Measurements from ENCODE around the gene SFXN2. TPM values are rescaled to one million over a fixed set of nuclear protein-coding genes. Genes with fewer than 3 reads are reported as not detected.

Gene SFXN2
- total RNA-seq, 1 experiment from 2014 or later, result 2.3 TPM

- in situ Hi-C loops (cut with HindIII; ENCODE audit: low pct_unique_long_range_greater_than_20kb, low sequenced_read_pairs), result no loop called here
- DNase-seq (ENCODE audit: low read depth, low spot score), result no peak
Measured at GRCh38 chr10:102779680-102780526, 65.5 kb downstream of the SFXN2 start.

DNA sequence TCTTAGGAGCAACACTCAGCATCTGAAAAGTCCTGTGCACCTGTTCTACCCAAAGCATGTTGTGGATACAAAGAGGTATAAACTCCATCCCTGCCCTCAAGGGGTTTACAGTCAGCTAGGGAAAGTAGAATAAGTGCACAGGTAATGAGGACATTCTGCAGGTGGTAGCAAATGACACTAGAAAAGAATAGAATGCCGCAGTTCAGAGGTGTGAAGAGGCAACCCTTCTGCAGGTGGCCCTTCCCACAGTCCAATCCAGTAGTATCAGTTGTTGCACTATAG lies 66.0 kb downstream of the SFXN2 start:
- no peak for DNase-seq (ENCODE audit: low read depth, low spot score)
- in situ Hi-C loops (cut with HindIII; ENCODE audit: low pct_unique_long_range_greater_than_20kb, low sequenced_read_pairs), result no loop called here

GRCh38 chr10:102781090-102781920 lies 66.9 kb downstream of the SFXN2 start:
- in situ Hi-C loops (cut with HindIII; ENCODE audit: low pct_unique_long_range_greater_than_20kb, low sequenced_read_pairs), result no loop called here

DNA sequence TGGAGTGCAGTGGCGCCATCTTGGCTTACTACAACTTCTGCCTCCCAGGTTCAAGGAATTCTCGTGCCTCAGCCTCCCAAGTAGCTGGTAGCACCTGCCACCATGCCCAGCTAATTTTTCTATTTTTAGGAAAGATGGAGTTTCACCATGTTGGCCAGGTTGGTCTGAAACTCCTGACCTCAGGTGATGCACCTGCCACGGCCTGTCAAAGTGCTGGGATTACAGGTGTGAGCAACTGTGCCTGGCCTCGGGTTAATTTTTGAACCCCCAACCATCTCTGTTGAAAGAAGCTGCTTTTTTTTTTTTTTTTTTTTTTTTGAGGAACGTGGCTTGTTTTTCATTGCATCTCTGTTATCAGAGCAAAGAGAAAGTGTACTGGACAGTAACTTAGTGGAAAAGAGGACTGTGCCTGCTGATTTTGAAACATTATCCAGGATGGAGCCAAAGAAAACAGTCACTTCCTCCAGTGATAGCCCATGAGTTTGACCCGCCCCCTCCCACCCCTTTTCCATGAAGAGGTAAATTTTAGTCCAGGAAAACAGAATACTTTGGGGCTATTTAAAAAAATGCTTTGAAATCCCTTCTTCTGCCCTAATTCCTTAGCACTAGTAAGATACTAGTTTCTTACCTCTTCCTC lies 67.6 kb downstream of the SFXN2 start:
- no peak for DNase-seq (ENCODE audit: low read depth, low spot score)
- in situ Hi-C loops (cut with HindIII; ENCODE audit: low pct_unique_long_range_greater_than_20kb, low sequenced_read_pairs), result no loop called here

More at GRCh38 chr10:102781090-102781920, 66.9 kb downstream of the SFXN2 start:
- no peak for DNase-seq (ENCODE audit: low read depth, low spot score)

DNA sequence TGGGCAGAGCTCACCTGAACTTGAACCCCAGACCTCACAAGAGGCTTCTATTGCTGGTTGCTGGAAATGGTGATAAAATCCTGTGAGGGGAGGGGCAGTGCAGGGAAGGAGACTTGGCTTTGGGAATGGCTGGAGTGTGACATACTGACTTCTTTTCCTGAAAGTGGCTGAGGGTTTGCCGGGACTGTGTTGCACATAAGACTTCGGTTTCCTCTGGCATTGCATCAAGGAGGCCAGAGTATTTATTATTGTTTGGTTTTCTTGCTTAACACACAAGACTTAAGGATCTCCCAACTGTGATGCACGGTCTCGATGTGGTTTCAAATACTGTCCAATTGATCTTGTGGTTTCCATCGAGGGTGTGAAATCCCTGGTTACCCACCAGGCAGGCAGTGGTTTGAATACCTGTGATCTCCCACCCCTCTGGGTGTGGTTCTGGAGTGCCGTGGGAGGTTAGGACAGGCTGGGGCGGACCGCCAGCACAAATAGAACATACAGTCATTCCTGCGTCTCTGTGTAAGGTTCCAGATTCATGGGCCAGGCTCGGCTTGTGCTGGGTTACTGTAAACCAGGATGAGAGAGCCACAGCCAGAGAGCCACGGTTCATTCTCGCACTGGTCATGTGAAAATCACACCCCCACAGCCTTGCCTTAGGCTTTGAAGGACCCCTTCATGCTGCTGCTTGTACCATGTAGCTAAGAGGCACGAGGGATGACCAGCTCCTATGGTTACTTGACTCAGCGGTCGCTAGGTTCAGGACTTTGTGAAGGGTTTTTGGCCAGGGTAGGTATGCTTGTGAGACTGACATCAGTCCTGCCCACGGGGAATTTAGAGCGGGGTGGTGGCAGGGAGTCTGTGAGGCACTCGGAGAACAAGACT lies 68.5 kb downstream of the SFXN2 start:
- in situ Hi-C loops (cut with HindIII; ENCODE audit: low pct_unique_long_range_greater_than_20kb, low sequenced_read_pairs), result no loop called here
- DNase-seq (ENCODE audit: low read depth, low spot score), result no peak

DNA sequence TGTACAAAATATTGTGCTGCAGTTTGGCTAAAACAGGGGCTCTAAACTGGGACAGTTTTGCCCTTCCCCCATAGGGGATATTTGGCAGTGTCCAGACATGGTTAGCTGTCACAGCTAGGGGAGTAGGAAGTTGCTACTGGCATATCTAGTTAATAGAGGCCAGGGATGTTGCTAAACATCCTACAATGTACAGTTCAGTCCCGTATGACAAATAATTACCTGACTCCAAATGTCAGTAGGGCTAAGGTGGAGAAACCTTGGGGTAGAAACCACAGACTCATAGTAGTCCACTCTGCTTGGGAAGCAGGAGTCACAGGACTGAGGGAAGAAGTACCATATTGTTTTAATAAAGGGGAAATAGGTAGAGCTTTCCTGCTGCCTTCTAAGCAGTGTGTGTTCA lies 69.1 kb downstream of the SFXN2 start:
- in situ Hi-C loops (cut with HindIII; ENCODE audit: low pct_unique_long_range_greater_than_20kb, low sequenced_read_pairs), result no loop called here
- no peak for DNase-seq (ENCODE audit: low read depth, low spot score)

DNA sequence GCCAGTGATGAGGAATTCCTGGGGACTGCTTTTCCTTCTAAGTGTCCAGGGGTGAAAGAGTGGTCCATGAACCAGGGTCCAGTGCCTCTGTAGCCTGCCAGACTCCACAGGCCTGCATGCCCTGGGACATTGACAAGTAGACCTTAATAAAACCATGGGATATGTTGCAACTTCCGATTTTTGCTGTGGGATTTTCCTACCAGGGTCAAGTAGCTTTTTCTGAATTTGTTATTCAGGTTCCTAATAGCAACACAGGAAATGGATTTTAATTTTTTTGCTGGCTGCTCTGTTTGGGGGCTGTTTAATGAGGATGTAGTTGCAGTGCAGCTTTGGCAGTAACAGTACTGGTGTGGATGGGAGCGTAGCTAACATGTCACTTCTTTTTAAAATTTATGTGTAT lies 71.4 kb downstream of the SFXN2 start:
- in situ Hi-C loops (cut with HindIII; ENCODE audit: low pct_unique_long_range_greater_than_20kb, low sequenced_read_pairs), result no loop called here
- no peak for DNase-seq (ENCODE audit: low read depth, low spot score)

DNA sequence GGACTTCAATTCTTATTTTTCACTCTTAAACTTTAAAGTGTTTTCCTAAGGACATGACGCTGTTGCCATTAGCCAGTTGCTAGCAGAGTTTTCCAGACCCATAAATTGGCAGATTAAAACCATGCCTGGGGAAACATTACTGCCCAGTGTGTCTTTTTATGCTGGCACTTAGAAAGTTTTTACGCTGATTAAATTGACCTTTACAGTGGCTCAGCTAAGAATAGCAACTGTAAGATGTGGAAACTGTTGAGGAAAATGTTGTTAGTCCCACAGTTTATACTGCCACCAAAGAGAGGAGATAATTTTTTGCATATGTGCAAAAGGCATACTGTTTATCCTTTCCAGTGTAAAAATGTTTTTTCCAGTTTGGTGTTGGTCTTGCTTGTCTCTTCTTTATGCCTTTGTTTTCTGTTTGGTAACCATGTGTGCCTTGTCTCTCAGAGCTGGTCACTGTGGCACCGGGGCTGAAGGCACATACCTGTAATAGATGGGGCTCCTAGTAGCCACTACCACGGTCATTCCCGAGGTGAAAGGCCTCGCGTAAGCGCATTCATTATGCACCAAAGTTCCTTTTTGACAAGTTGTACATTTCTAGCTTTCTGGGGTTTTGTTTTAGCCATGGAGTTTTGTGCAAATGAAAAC lies 77.4 kb downstream of the SFXN2 start:
- no peak for DNase-seq (ENCODE audit: low read depth, low spot score)

More for the DNA sequence above, 77.4 kb downstream of the SFXN2 start:
- in situ Hi-C loops (cut with HindIII; ENCODE audit: low pct_unique_long_range_greater_than_20kb, low sequenced_read_pairs), result no loop called here

Other genes with a start within 250 kb of the SFXN2 start
- 67.1 and 85.6 TPM in 2 replicates for gene ACTR1A, start 211.9 kb upstream of the SFXN2 start, total RNA-seq (2014; rRNA removed; shearing (Covaris generic))
- gene SUFU, start 210.7 kb upstream of the SFXN2 start, total RNA-seq (2014; rRNA removed; shearing (Covaris generic)), result 1.8 TPM in 2 replicates
- gene TRIM8, start 70.2 kb upstream of the SFXN2 start, total RNA-seq (2014; rRNA removed; shearing (Covaris generic)), result 11.7 and 21.6 TPM in 2 replicates
- gene ARL3, start 239 bp upstream of the SFXN2 start, total RNA-seq (2014; rRNA removed; shearing (Covaris generic)), result 2.6 and 2.8 TPM in 2 replicates
- 12.8 TPM in 2 replicates for gene WBP1L, start 29.3 kb downstream of the SFXN2 start, total RNA-seq (2014; rRNA removed; shearing (Covaris generic))
- not detected in 2 replicates for gene CYP17A1, start 122.8 kb downstream of the SFXN2 start, total RNA-seq (2014; rRNA removed; shearing (Covaris generic))
- 22.1 and 25.2 TPM in 2 replicates for gene BORCS7, start 139.6 kb downstream of the SFXN2 start, total RNA-seq (2014; rRNA removed; shearing (Covaris generic))
- 0.13 and 0.21 TPM in 2 replicates for gene AS3MT, start 154.8 kb downstream of the SFXN2 start, total RNA-seq (2014; rRNA removed; shearing (Covaris generic))
- gene CNNM2, start 203.7 kb downstream of the SFXN2 start, total RNA-seq (2014; rRNA removed; shearing (Covaris generic)), result 6.5 and 7.6 TPM in 2 replicates